Hematopoietic multipotent progenitor cell treated with erythropoietin and hydrocortisone succinate and interleukin-3 and kit ligand, for 4 days (in vitro differentiated cells): ENCODE measurements around the gene CHURC1.
A peak's percentile ranks its signal among the peaks of the same experiment; 100 is the strongest.

Source experiments
- DNase-seq: peaks from one replicate; pipeline ENCODE4 v3.0.0-alpha.2; 2015

Gene CHURC1

DNA sequence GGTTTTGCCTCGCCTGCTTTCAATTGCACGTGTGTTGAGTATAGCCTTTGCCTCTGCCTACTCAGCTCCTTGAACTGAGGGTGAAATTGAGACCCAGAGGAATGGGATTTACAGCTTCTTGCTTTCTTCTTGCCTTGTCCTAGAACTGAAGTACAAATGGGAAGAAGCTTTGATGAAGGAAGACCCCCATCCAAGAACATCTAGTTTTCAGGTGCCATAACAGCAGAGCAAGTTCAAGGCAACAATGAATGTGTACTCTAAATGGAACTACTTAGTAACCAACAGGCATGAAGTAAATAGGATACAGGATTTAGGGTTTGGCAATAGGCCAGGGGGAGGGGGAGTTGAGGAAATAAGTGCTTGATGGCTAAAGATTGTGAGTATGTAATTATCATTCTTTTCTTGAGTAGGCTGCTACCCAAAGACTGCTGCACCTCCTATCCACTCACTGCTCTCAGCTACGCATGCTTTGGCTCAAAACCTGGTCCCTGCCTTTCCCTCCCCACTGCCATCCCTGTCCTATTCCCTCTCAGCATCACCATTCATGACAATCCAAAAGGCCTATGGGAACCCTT, 26.2 kb downstream of the CHURC1 start:
- DNase-seq: no peak

DNA sequence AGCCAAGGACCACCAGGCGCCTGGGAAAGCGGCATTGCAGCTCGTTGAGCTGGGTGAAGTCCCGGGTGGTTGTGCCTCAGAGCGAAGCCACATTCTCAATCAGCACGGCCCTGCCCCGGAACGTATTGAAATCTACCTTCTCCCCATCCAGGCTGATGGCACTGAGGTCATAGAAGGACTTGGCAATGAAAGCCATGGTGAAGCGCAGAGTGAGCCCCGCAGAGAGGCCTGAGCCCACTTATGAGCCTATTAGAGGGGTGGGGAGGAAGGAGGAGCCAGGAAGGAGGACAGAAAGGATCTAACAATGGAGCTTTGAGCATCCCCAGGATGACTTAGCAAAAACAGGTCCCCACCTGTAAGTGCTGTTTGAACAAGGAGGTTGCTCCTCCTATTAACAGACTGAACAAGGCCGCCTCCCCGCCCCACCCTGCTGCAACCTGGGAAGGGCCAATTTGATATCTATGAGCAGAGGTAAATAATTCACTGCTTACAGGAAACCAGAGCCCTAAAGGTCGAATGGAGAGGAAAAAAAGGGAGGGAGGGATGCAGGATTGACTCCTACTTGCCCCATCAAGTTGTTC, 28.4 kb downstream of the CHURC1 start, which contains the start of gene GPX2:
GPX2 (minus strand) TSS at position 215 of the 581 bp plus-strand sequence; CDS start at position 196, 19 bp downstream.
- DNase-seq: no peak

DNA sequence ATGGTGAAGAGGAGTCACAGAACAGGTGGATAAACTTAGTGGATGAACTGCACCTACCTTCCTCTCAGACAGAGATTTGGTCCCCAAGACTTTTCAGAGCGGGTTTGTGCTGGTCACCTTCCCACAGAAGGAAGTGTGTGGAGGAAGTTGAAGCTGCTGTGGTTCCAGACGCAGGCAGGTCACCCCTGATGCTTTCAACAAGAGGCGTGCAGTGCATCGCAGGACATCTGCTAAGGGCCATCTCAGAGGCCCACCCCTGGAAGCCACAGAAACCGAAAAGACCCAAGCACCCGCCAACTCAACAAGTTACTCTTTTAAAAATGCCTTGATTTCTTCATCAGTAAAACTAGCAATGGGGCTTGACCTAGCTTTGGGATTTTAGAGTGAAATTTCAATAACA, 29.3 kb downstream of the CHURC1 start:
- peak; percentile 38 for DNase-seq

DNA sequence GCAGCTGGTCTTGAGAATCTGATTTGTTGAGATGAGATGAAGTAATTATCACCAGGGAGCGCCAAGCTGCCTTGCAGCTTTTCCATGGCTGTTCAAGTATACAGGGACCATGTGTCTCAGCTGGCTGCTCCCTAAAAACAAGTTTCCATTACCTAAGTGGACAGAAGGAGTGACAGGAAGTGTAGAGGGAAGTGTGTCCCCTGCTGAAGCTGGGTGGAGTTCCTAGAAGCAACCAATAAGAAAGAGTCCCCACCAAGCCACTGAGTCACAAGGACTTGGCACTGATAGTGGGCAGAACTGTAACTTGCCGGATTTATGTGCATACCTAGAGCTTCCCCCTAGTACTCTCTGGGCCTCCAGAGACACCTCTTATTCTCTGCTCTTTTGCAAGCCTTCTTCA, 29.8 kb downstream of the CHURC1 start:
- DNase-seq: no peak

DNA sequence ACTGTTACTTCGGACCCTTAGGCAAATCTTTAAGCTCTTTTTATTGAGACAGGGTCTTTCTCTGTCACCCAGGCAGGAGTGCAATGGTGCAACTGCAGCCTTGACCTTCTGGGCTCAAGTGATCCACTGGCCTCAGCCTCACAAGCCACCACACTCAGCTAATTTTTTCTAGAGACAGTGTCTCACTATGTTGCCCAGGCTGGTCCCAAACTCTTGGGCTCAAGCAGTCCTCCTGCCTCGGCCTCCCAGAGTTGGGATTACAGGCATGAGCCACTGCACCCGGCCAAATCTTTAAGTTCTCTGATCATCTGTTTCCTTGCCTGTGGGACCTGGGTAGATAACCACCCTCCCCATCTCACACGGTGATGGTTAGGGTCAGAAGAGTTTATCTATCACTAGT, 30.6 kb downstream of the CHURC1 start:
- no peak for DNase-seq

DNA sequence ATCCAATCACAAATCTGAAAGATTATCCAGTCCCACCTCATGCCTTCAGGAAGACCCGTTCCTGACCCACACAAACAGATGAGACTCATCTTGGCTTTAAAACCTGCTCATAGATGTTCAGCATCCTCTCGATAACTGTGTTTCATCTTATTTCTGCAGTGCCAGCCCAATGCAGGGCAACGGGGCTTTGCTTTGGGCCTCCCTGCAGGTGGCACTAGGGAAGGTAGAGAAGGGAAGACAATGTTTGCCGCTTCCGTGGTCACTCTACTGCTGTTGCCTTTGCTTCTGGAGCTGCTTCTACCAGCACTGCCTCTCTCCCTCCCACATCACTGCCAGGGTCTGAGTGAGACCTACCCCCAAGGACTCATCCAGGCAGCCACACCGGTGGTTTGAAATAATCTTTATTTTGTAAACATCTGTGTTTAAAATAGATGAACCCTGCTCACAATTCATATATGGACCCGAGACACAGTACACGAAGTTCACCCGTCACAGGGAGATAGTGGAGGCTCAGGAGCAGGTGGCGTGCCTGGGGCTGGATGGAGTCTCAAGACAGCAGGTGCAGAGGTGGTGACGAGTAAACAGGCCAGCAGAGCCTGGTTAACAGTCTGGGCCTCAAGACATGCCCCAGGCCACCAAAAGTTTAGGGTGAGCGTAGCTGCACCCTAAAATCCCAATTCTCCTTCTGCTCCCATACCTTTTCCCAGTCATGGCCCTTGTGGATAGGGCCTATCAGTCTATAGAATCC, 31.4 kb downstream of the CHURC1 start:
- no peak for DNase-seq

DNA sequence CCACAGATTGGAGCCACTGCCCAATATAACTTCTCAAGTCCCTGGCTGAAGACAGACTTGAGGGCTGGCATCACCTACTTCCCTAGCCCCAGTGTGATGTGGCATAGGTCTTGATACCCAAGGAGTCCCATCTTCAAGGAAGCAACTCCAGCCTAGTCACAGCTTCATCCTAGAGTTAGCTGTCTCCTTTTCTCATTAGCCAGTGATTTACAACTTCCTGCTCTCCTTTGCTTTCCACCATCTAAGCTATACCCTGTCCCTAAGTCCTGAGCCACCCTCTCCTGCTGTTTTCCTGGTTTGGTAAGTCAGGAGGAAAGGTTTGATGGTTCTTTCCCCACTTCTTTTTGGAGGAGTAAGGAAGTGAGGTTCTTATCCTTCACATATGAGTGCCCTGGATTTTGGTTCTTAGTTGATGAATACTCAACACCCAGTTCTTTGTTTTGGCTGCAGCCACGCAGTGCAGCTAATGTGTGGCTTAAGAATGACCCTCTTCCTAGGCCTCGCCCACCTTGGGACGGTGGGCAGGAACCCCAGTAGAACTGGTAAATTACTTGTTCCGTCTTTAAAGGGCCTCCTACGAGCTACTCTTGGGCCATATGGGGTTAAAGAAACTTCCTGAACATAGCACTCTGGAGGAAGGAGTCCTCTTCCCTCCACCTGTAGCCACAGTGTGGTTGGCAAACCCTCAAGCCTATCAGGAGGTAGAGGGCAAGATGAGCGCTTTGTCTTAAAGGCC, 32.2 kb downstream of the CHURC1 start:
- no peak for DNase-seq

DNA sequence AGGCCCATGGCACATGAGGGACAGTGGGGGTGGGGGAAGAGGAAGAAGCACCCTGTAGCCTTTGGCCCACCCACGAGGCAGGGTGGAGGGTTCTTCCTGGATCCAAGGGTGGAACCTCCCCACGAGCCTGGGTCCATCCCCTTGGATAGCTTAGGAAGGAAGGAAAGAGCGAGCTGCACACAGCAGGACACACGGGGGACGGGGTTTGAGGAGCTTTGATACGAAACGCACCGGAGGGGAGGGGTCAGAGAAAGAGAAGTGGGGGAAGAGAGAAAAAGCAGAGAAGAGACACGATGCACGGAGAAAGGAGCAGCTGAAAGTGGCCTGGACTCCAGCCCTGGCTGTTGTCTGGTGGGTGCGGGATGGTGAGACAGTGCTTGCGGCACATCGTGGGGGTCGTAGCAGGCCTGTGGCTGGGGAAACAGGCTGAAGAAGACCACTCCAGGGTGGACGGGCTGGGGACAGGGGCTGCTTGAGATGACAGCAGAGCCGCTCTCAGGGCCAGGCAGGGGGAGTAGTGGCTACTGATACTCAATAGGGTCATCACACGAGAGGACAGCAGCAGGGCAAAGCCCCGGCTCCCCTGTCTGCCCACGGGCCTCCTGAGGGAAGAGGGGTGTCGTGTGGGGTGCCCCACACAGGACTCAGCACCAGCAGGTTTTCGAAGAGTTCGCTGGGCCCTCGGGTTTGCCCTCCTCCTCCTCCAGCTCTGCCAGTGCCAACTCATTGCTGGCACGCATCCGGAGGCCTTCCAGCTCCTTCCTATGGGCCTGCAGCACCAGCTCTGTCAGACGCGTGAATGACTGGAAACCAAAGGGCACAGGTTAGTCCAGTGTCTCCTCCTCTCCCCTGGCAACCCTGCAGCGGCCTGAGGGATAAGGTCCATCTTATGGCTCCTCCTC, 33.7 kb downstream of the CHURC1 start:
- DNase-seq: no peak

DNA sequence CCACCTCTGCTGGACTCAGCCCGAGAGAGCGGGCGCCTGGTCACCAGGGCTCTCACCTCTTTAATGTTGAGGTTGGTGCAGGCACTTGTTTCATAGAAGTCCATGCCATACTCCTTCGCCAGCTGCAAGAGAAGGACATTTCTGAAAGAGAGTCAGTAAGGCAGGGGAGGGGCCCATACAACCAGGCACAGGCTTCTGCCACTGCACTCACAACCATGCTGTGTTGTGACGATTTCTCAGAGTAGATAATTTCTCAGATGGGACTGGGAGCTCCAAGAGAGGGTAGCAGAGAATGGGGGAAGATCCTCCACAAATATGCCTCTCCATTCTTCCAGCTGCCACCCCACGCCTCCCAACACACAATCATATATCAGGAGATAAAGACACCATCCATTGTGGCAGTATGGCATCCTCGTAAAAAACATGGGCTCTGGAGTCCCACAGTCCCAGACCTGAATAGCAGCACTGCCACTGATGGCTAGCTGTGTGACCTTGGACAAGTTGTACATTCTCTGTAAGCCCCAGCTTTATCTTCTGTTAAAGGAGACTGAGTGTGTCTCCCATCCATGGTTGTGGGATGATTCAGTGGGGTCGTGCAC, 34.5 kb downstream of the CHURC1 start:
- DNase-seq: no peak

DNA sequence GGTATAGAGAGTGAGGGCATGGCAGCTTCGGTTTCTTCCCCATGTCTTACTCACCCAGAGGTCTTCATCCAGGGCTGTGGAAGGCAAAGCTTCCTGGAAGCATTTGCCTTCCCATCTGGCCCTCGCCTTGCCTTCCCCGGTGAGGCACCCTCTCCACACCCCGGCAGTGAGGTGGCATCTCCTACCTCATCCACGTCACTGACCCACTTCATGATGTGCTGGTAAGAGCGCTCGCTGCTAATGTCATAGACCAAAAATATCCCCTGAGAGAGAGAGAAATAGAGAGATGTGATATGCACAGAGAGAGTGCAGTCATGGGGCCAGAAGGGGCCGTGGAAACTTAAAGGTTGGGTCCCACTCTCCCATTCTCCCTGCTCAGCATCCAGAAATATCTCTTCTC, 36.6 kb downstream of the CHURC1 start:
- DNase-seq: no peak

DNA sequence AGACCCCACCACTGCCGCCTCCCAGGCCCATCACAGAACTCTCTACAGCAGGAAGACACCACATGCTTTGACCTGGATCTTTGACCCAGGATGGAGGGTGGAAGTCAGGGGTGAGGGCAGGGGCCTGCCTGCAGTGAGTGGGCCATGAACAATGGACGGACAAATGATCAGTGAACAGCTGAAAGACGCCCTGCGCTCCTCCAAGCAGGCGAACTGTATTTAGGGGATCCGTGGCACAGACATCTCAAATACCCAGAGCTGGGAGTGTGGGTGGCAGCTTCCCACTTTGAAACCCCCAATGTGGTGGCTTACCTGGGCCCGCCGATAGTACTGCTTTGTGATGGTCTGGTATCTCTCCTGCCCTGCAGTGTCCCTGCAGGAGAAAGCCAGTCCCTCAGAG, 37.0 kb downstream of the CHURC1 start:
- DNase-seq: no peak

DNA sequence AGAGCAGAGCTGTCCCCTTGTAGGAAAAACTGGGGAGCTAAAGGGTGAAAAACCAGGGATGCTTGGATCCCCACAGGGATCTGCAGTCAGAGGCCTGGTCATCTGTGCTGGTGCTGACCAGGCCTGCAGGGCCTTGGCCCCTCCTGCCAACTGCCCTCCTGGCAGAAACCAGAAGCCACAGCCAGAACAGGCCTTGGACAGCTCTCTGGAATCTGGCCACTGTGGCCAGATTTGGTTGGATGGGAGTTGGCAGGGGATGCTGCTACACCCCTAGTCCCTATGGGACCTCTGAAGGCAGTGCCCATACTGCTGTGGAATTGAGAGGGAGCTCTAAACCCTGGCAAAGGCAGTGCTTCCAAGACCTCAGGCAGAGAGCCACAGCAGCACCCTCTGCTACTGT, 37.5 kb downstream of the CHURC1 start:
- DNase-seq: no peak

DNA sequence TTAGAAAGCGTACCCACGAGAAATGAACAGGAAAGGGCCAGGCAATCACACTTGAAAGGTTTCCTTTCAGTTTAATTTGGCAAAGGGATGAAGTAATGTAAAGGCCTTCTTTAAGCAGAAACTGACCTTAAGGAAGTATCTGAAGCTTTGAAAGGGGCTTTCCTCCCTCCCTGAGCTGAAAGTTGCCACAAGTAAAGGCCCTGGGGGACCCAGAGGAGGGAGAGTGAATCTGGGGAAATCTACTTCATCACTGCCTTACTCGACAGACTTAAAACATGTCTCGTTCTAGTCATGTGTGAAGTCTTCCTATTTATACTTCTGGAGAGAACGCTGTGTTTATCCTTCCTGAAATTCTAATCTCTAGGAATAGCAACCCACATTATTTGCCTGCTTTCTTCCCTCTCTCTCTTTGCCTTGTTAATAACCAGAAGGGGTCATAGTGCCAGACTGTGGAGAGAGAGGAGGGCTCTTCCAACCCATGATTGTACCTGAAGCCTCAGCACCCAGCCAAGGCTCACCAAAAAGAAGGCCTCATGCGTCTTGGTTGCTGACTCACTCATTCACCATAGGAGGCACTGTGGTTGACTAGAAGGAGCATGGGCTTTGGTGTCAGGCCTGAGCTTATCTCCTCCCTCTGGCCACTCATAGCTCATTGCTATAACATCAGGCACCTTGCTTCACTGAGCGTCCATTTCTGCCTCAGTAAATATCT, 38.5 kb downstream of the CHURC1 start:
- DNase-seq: peak; percentile 65

DNA sequence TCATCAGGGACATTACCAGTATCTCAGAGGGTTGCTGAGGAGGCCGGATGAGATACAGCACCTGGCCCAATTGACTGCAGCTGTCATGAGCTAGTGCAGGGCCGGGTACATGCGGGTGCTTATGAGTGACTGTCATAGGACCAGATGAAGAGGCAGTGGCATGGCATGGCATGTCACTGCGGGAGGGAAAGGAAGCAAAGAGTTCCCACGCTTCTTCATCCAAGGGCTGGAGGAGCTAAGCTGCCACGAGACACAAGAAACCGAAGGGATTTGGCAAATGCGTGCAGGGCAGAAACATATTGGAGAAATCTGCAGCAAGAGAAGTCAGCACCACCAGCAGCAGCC, 39.0 kb downstream of the CHURC1 start:
- no peak for DNase-seq

DNA sequence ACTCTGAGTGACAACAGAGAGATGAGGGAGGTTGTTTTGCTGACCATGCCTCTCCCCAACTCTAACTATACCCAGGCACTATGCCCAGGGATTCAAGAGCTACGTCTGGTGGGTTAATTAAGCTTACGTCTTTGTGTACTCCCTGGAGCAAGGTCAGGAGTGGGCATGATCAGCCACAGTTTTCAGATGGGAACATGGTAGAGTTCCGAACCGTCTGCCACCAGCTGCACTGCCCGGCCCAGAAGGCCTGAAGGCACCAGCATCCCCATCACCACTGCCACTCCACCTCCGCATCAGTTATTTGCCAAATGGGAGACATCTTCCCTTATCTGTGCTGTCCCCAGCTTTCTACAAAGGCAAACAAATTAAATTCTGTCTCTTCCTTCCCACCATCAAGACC, 39.4 kb downstream of the CHURC1 start:
- no peak for DNase-seq

DNA sequence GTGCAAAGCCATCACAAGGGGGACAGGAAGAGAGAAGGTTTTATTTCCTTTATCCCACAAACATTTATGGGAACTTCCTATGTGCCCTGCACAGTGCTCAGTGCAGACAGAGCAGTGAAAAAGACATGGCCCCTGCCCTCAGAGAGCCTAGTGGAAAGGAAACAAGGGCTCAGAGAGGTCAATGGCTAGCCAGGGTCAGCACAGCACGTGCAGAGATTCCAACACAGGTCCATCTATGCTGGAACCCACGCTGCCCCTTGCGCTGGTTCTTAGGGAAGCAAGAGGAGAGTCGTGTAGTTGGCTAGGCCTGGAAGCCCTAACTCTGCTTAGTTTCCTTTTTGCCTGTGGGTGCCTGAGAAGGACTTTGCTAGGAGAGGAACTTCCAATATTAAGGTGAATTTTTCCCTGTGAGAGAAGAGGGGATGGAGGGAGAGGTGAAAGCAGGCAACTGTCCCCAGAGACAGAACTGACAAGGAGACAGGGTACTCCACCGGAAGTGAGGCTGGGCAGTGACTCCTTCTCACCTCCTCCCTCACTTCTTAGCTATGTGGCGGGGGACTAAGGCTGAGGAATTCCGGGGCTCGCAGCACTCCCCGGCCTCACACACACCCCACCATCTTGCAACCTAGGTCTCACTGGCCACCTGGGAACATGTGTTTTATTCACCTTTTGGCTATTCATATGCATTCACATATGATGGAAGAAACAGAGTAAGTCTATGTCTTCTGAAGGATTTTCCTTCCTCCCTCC, 40.4 kb downstream of the CHURC1 start:
- no peak for DNase-seq

DNA sequence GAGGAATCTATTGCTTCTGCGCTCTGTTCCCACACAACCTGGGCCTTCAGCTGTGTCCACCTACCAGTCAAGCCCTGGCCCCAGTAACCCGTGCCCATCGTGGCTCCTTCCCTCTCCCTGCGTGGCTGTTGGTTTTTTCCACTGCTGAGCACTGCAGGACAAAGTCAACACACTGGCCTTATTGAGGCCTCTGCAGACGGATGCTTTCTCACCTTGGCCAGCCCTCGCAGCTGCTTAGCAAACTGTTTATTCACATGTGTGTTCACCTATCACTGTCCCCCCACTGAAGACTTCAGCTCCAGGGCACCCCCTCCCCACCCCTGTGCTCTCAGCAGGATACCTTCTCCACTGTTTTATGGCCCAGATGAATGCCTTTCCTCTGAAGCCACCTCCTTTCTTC, 41.0 kb downstream of the CHURC1 start:
- DNase-seq: no peak

DNA sequence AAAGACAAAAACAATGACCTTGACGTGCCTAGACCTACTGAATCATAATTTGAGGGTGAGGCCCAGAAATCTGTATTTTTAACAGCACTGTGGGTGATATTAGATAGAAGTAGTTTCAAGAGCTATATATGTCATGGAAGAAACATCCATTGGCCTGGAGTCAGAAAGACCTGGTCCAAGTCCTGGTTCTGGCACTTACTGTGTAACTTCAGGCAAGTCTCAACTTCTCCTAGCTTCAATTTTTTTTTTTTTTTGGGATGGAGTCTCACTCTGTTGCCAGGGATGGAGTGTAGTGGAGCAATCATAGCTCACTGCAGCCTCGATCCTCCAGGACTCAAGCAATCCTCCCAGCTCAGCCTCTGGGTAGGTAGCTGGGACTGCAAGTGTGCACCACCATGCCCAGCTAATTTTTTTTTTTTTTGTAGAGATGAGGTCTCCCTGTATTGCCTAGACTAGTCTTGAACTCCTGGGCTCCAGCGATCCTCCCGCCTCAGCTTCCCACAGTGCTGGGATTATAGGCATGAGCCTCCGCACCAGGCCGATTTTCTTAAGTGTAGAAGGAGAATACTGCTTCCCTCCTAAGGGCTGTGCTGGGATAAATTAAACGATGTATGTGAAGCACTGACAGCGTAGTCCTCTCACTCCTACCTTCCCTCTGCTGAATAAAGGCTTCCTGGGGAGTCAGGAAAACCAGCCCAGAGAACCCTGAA, 42.6 kb downstream of the CHURC1 start:
- no peak for DNase-seq

DNA sequence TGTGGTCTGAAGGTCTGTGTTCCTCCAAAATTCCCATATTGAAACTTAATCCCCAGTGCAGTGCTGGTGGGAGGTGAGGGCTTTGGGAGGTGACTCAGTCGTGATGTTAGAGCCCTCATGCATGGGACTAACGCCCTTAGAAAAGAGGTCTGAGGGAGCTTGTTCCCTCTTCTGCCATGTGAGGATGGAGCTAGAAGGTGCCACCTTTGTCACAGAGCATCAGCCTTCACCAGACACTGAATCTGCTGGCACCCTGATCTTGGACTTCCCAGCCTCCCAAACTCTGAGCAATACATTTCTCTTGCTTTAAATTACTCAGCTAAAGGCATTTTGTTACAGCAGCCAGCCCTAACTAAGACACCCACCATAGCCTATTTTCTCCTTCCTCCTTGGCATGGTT, 43.9 kb downstream of the CHURC1 start:
- DNase-seq: no peak

DNA sequence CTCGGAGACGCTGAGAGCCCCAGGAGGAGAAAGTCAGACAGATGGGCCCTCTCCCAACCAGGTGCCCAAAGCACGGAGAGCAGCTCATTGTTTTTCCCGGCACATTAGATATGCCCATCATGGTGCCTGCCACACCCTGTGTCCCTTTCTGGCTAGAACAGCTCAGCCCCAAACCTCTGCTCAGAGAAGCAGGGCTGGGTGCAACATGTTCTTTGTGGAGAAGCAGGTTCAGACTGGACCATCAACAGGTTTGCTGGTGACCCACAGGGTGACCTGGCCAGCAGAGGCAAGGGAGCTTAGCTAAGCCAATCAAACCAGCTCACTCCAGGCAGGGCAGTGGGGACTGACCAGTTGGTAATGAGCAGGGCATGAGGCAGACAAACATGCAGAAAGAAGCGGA, 44.5 kb downstream of the CHURC1 start:
- DNase-seq: no peak
